LNCaP clone FGC (cell line): ENCODE results near the gene EIF4G3.

Source experiments
- DNase-seq: peaks from one replicate; pipeline ENCODE4 v3.0.0-alpha.2; 2011; ENCODE audit warnings: low read depth
- H3K4me3 ChIP-seq: 2 replicates; pipeline ENCODE4 v1.5.1; 2011; ENCODE audit warnings: mild to moderate bottlenecking, low read depth, low read length, control low read depth
- TF ChIP-seq, protein P1 (sequence below): IDR thresholded peaks from 2 replicates; pipeline ENCODE4 v1.5.1; 2012; ENCODE audit warnings: mild to moderate bottlenecking; ENCODE audit not compliant: control insufficient read depth, insufficient read depth; ENCODE audit errors: extremely low read depth

EIF4G3 gene

DNA sequence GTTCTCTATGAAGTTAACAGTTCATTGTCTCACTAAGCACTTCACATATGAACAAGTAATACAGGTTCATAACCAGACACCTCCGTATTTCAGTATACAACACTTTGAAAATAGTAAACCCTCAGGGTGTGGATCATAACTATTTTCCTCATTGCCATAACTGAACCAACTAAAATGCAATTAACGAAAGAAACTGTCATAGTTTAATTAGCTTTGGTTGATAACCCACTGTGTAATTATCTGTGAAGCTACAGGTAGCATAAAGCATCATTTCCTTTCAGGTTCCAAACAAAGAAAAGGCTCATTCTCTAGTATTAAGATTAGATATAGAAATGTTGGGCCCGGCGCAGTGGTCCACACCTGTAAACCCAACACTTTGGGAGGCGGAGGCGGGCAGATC, 58.5 kb downstream of the EIF4G3 start:
- no peak overlapping the region for H3K4me3 ChIP-seq
- DNase-seq = no peak
- TF ChIP-seq, protein P1, sequence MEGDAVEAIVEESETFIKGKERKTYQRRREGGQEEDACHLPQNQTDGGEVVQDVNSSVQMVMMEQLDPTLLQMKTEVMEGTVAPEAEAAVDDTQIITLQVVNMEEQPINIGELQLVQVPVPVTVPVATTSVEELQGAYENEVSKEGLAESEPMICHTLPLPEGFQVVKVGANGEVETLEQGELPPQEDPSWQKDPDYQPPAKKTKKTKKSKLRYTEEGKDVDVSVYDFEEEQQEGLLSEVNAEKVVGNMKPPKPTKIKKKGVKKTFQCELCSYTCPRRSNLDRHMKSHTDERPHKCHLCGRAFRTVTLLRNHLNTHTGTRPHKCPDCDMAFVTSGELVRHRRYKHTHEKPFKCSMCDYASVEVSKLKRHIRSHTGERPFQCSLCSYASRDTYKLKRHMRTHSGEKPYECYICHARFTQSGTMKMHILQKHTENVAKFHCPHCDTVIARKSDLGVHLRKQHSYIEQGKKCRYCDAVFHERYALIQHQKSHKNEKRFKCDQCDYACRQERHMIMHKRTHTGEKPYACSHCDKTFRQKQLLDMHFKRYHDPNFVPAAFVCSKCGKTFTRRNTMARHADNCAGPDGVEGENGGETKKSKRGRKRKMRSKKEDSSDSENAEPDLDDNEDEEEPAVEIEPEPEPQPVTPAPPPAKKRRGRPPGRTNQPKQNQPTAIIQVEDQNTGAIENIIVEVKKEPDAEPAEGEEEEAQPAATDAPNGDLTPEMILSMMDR = no peak

GRCh38 chr1:21117597-21118001, 59.1 kb downstream of the EIF4G3 start:
- TF ChIP-seq, protein P1 = no peak
- DNase-seq = no peak
- H3K4me3 ChIP-seq = no peak overlapping the region

GRCh38 chr1:21117159-21117558, 59.5 kb downstream of the EIF4G3 start:
- no peak for DNase-seq
- TF ChIP-seq, protein P1 = no peak
- no peak overlapping the region for H3K4me3 ChIP-seq

- no peak overlapping the region for H3K4me3 ChIP-seq
- no peak for DNase-seq
- TF ChIP-seq, protein P1 = no peak
Measured at GRCh38 chr1:21115098-21115760, 61.5 kb downstream of the EIF4G3 start.

- no peak for DNase-seq
- TF ChIP-seq, protein P1 = no peak
Measured at GRCh38 chr1:21114431-21114830, 62.3 kb downstream of the EIF4G3 start.

DNA sequence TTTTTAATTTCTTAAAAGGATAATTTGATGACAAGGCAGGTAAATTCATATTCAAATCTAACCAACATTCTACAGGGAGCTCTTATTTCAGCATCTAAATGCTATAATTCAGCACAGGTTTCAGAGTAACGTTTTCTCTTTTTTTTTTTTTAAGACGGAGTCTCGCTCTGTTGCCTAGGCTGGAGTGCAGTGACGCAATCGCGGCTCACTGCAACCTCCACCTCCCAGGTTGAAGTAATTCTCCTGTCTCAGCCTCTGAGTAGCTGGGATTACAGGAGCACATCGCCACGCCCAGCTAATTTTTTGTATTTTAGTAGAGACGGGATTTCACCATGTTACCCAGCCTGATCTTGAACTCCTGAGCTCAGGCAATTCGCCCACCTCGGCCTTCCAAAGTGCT, 66.5 kb downstream of the EIF4G3 start:
- TF ChIP-seq, protein P1 = no peak
- no peak overlapping the region for H3K4me3 ChIP-seq
- no peak for DNase-seq

More at GRCh38 chr1:21114431-21114830, 62.3 kb downstream of the EIF4G3 start:
- H3K4me3 ChIP-seq = no peak overlapping the region

DNA sequence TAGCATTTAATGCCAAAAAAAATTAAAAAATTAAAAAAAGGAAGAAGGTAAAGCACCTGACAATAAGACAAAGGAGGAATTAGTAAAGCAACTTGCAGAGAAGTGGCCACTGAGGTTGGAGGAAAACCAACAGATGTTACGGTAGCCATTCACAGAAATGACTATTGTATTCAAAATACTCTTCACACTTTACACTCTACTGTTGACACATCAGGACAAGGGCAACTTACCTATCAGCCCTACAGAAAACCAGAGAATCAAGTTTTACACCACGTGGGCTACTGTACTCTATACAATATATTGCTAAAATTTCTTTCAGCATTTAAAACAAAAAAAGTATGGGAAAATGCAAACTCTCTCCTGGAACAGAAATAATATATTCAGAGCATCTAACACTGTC, 70.0 kb downstream of the EIF4G3 start:
- no peak overlapping the region for H3K4me3 ChIP-seq
- TF ChIP-seq, protein P1 = no peak
- no peak for DNase-seq
